Liver (tissue), 9 donors: Measurements from ENCODE around the gene PDLIM7. TPM values are rescaled to one million over a fixed set of nuclear protein-coding genes. Genes with fewer than 3 reads are reported as not detected.

ENCODE experiments used
- DNase-seq: peaks from one replicate; pipeline ENCODE4 v3.0.0-alpha.2; 2017; ENCODE audit warnings: low spot score
- H3K27ac ChIP-seq, 2 donors: one replicate each; pipeline ENCODE4 v1.7.0; 2013; ENCODE audit warnings: inconsistent platforms in 2 of 2, low read length in 2 of 2, control low read depth in 1 of 2, low read depth in 1 of 2, mild to moderate bottlenecking in 1 of 2
- H3K27me3 ChIP-seq, 4 donors: one replicate each; pipeline versions ENCODE4 v1.6.1 to v1.7.0; 2013; ENCODE audit warnings: low read length in 3 of 4, inconsistent platforms in 1 of 4, mild to moderate bottlenecking in 1 of 4, moderate library complexity in 1 of 4; ENCODE audit not compliant: control insufficient read depth in 4 of 4, insufficient read depth in 4 of 4
- H3K36me3 ChIP-seq, 4 donors: one replicate each; pipeline versions ENCODE4 v1.6.1 to v1.7.0; 2013; ENCODE audit warnings: low read length in 3 of 4, mild to moderate bottlenecking in 3 of 4, low read depth in 1 of 4, moderate library complexity in 1 of 4; ENCODE audit not compliant: control insufficient read depth in 4 of 4, insufficient read depth in 3 of 4
- H3K4me1 ChIP-seq, 4 donors: one replicate each; pipeline versions ENCODE4 v1.6.1 to v1.7.0; 2013; ENCODE audit warnings: low read length in 3 of 4, mild to moderate bottlenecking in 3 of 4, moderate library complexity in 1 of 4; ENCODE audit not compliant: control insufficient read depth in 4 of 4, insufficient read depth in 4 of 4
- H3K4me3 ChIP-seq, 3 donors: one replicate each; pipeline versions ENCODE4 v1.6.1 to v1.7.0; 2013; ENCODE audit warnings: low read length in 3 of 3, control low read depth in 1 of 3, low read depth in 1 of 3, mild to moderate bottlenecking in 1 of 3
- H3K9ac ChIP-seq, 2 donors: one replicate each; pipeline ENCODE4 v1.7.0; 2013; ENCODE audit warnings: low read length in 2 of 2, mild to moderate bottlenecking in 2 of 2, moderate library complexity in 2 of 2, control low read depth in 1 of 2, low read depth in 1 of 2
- H3K9me3 ChIP-seq, 4 donors: one replicate each; pipeline versions ENCODE4 v1.6.1 to v1.7.0; 2013; ENCODE audit warnings: low read length in 3 of 4; ENCODE audit not compliant: control insufficient read depth in 4 of 4
- ATF3 ChIP-seq: IDR thresholded peaks from 2 replicates; pipeline ENCODE4 v1.6.1; 2016; ENCODE audit warnings: antibody characterized with exemption
- CTCF ChIP-seq: fragments of 150-350 bp; IDR thresholded peaks from 2 replicates; pipeline ENCODE4 v1.5.1; 2017; ENCODE audit warnings: improper control_type of control experiment, low read depth, low read length; ENCODE audit not compliant: missing input control
- EGR1 ChIP-seq, 2 donors: IDR thresholded peaks; 2 replicates each; pipeline ENCODE4 v1.6.1; 2016 to 2018; ENCODE audit warnings: antibody characterized with exemption in 2 of 2, low read depth in 2 of 2
- FOXA1 ChIP-seq: IDR thresholded peaks from 2 replicates; pipeline ENCODE4 v1.6.1; 2016; ENCODE audit warnings: antibody characterized with exemption
- FOXA2 ChIP-seq: IDR thresholded peaks from 2 replicates; pipeline ENCODE4 v1.6.1; 2016; ENCODE audit warnings: antibody characterized with exemption
- GABPA ChIP-seq, 2 donors: IDR thresholded peaks in 1 of 2; conservative IDR thresholded peaks in 1 of 2; 2 replicates each; pipeline ENCODE4 v1.6.1; 2016; ENCODE audit warnings: antibody characterized with exemption in 2 of 2, mild to moderate bottlenecking in 1 of 2, moderate library complexity in 1 of 2
- HNF4A ChIP-seq, 2 donors: conservative IDR thresholded peaks; 2 replicates each; pipeline ENCODE4 v1.6.1; 2016; ENCODE audit warnings: antibody characterized with exemption in 2 of 2, mild to moderate bottlenecking in 2 of 2
- HNF4G ChIP-seq: IDR thresholded peaks from 2 replicates; pipeline ENCODE4 v1.6.1; 2016; ENCODE audit warnings: antibody characterized with exemption
- JUND ChIP-seq, 2 donors: IDR thresholded peaks; 2 replicates each; pipeline ENCODE4 v1.6.1; 2016; ENCODE audit warnings: antibody characterized with exemption in 2 of 2
- NR2F2 ChIP-seq: IDR thresholded peaks from 2 replicates; pipeline ENCODE4 v1.6.1; 2016; ENCODE audit warnings: antibody characterized with exemption
- REST ChIP-seq: IDR thresholded peaks from 2 replicates; pipeline ENCODE4 v1.6.1; 2016; ENCODE audit warnings: antibody characterized with exemption, mild to moderate bottlenecking
- RXRA ChIP-seq, 2 donors: IDR thresholded peaks; 2 replicates each; pipeline ENCODE4 v1.6.1; 2017 to 2018; ENCODE audit warnings: antibody characterized with exemption in 2 of 2, mild to moderate bottlenecking in 1 of 2
- SP1 ChIP-seq: IDR thresholded peaks from 2 replicates; pipeline ENCODE4 v1.6.1; 2018; ENCODE audit warnings: antibody characterized with exemption, mild to moderate bottlenecking
- TAF1 ChIP-seq: conservative IDR thresholded peaks from 2 replicates; pipeline ENCODE4 v1.6.1; 2016; ENCODE audit warnings: antibody characterized with exemption, mild to moderate bottlenecking
- YY1 ChIP-seq: IDR thresholded peaks from 2 replicates; pipeline ENCODE4 v1.6.1; 2016; ENCODE audit warnings: antibody characterized with exemption, mild to moderate bottlenecking
- WGBS: extraction: QIAGEN DNeasy Blood & Tissue Kit; methylation state at CpG from one replicate; pipeline ENCODE4 v1.1.7; 2013; 5-methylcytosine and 5-hydroxymethylcytosine counted together
- polyA plus RNA-seq, 2 donors: library from polyadenylated mRNA; stranded (reverse) in 1 of 2; unstranded in 1 of 2; fragments of 200-250 nt in 1 of 2; fragments of >200 nt in 1 of 2; fragmentation: Nextera tagmentation in 1 of 2; extraction: Ambion mirVana in 1 of 2; gene quantifications; one replicate each; pipeline versions ENCODE4 v1.2.1 to v1.2.3, GENCODE V29; 2013 to 2015
- total RNA-seq, 2 donors: library from RNA; depleted of rRNA; stranded (reverse); fragments of >200 nt; gene quantifications; one replicate each; pipeline ENCODE4 v1.2.3, GENCODE V29; 2014
- TF ChIP-seq, protein P1 (sequence below): IDR thresholded peaks from 2 replicates; pipeline ENCODE4 v1.6.1; 2016; ENCODE audit warnings: antibody characterized with exemption
- TF ChIP-seq, protein P2 (sequence below): IDR thresholded peaks from 2 replicates; pipeline ENCODE4 v1.6.1; 2016; ENCODE audit warnings: antibody characterized with exemption
- donor health status: healthy.
- donor health status: healthy.
- donor health status: healthy.
- donor health status: healthy.
- donor health status: healthy.

The PDLIM7 gene
- total and polyA plus RNA-seq, 4 donors: 5.5 to 36.0 (median 8.5) TPM

DNA sequence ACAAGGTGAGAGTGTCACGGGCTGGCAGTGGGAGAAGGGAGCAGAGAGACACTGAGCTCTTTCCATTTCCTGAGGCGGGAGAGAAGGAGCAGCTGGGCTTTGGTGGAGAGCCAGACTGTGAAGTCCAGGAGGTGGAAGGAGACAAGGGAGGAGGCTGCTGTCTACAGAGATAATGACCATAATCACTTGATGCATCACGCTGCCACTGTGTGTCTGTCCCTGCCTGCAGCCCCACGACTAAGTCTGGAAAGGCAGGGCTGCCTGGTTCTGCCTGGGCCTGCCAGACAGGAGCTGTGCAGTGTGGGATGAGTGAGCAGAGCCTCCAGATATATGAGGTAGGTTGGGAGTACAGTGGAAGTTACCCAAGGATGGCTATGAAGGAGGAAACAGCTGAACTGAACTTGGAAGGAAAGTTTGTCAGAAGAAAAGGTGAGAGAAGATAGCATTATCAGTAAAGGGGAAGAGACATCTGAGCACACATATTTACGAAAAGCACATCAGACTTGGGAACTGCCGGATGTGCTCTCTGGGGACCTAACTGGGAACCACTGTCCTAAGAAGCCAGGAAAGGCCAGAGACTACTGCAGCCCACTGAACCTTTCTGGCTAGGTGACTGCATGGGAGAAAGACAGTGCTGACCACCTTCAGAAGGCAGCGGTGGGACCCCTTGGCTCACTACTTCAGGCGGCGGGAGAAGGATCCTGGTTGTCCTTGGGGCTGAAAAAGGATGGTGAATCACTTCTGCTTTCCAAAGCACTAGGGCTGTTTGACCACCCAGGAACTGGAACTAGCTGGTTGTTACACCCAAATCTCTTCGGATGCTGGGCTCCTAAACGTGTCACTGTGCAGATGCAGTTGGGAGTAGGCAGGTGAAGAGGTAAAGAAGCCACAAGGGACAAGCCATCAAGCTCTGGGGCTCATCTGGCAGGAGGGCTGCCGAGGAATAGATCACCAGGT lies 32.1 kb upstream of the PDLIM7 start (continued):
- TF ChIP-seq TAF1 (no peak), EGR1 (IDR thresholded peaks at IDR 0.05; ENCODE audit: low read depth in 2 of 2) (no peak), CTCF (no peak), HNF4A (conservative IDR thresholded peaks at IDR 0.05) (no peak), HNF4G (no peak), GABPA (IDR thresholded peaks at IDR 0.05 in 1 of 2, conservative IDR thresholded peaks at IDR 0.05 in 1 of 2) (no peak), FOXA1 (no peak)

DNA sequence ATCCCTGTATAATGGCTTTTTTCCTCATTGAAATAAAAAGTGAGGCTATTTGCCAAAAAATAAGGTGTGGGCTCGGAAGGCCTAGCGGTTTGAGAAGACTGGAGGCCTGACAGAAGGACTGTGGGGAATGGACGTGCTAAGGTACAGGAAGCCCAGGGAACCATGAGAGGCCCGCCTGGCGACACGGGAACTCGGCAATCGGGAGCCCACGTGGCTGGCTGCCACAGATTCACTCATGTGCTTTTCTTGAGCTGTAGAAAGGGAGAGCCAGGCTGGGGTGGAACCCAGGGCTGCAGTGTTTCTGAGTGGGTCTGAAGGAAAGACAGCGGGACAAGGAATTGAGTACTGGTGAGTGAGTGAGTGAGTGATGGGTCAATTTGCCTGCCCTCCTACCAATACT lies 31.2 kb upstream of the PDLIM7 start:
- Histone ChIP-seq H3K9me3 (no peaks in the 10 kb centered on the region), H3K27me3 (no peaks in the 10 kb centered on the region), H3K27ac (no peak overlapping the region), H3K36me3 (peaks cover 16 to 85% (median 39%) of the 10 kb centered on the region in 4 donors), H3K9ac (no peak overlapping the region), H3K4me3 (no peak overlapping the region), H3K4me1 (peaks cover 0 to under 1% (median 0%) of the 10 kb centered on the region in 4 donors)
- WGBS: 98% methylated on average over 10 of the region's 10 CpGs
- no peak for DNase-seq
- TF ChIP-seq FOXA1 (no peak), HNF4A (conservative IDR thresholded peaks at IDR 0.05) (no peak), REST (no peak), EGR1 (IDR thresholded peaks at IDR 0.05; ENCODE audit: low read depth in 2 of 2) (no peak), SP1 (no peak), TAF1 (no peak), JUND (IDR thresholded peaks at IDR 0.05) (no peak), YY1 (no peak), FOXA2 (no peak), HNF4G (no peak), ATF3 (no peak), NR2F2 (no peak), RXRA (IDR thresholded peaks at IDR 0.05) (no peak)
- TF ChIP-seq, protein P1, sequence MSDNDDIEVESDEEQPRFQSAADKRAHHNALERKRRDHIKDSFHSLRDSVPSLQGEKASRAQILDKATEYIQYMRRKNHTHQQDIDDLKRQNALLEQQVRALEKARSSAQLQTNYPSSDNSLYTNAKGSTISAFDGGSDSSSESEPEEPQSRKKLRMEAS: no peak
- TF ChIP-seq, protein P2, sequence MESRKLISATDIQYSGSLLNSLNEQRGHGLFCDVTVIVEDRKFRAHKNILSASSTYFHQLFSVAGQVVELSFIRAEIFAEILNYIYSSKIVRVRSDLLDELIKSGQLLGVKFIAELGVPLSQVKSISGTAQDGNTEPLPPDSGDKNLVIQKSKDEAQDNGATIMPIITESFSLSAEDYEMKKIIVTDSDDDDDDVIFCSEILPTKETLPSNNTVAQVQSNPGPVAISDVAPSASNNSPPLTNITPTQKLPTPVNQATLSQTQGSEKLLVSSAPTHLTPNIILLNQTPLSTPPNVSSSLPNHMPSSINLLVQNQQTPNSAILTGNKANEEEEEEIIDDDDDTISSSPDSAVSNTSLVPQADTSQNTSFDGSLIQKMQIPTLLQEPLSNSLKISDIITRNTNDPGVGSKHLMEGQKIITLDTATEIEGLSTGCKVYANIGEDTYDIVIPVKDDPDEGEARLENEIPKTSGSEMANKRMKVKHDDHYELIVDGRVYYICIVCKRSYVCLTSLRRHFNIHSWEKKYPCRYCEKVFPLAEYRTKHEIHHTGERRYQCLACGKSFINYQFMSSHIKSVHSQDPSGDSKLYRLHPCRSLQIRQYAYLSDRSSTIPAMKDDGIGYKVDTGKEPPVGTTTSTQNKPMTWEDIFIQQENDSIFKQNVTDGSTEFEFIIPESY: no peak
